OCI-LY3 (cell line): ENCODE data around the gene BAIAP2L2.

Experiments used
- CTCF ChIP-seq: fragments of 200-600, 300-600 bp; sonication (generic); IDR thresholded peaks from 2 replicates; pipeline ENCODE4 v1.5.1; 2014; ENCODE audit warnings: antibody characterized with exemption, low read length, low read depth
- EZH2phosphoT487 ChIP-seq: fragments of 200-600 bp; shearing (Covaris generic); IDR thresholded peaks from 2 replicates; pipeline ENCODE4 v1.6.1; 2018; ENCODE audit warnings: antibody characterized with exemption, mixed run types, low read depth

- TF ChIP-seq CTCF, result no peak
- TF ChIP-seq EZH2phosphoT487, result no peak
These were observed 59.2 kb downstream of the BAIAP2L2 start for GRCh38 chr22:38051261-38051660.
